Natural killer cell (primary cell): ENCODE results near the gene SND1. TPM values are rescaled to one million over a fixed set of nuclear protein-coding genes. Genes with fewer than 3 reads are reported as not detected.
A peak's percentile ranks its signal among the peaks of the same experiment; 100 is the strongest.

Experiments
- ATAC-seq, 3 donors: fragments of 150-1000 bp in 2 of 3; fragments of 200-7000 bp in 1 of 3; cut with Tn5 transposase; 1 replicate in 1 of 3; 2 replicates in 2 of 3; pipeline ENCODE4 v1.10.0; 2021; ENCODE audit warnings: mild to moderate bottlenecking in 2 of 3, moderate library complexity in 2 of 3
- DNase-seq, 2 donors: peaks; one replicate each; pipeline versions ENCODE4 v3.0.0 to v3.0.0-alpha.2; 2013 to 2021; ENCODE audit warnings: mixed read lengths in 1 of 2
- H3K27ac ChIP-seq: one replicate; pipeline ENCODE4 v1.5.1; 2013; ENCODE audit warnings: mild to moderate bottlenecking, low read length
- H3K27me3 ChIP-seq: one replicate; pipeline ENCODE4 v1.6.1; 2013; ENCODE audit warnings: low read length; ENCODE audit not compliant: control insufficient read depth, insufficient read depth
- H3K36me3 ChIP-seq: one replicate; pipeline ENCODE4 v1.6.1; 2013; ENCODE audit warnings: low read length; ENCODE audit not compliant: control insufficient read depth, insufficient read depth
- H3K4me1 ChIP-seq: one replicate; pipeline ENCODE4 v1.6.1; 2013; ENCODE audit warnings: low read length; ENCODE audit not compliant: control insufficient read depth, insufficient read depth
- H3K4me3 ChIP-seq: one replicate; pipeline ENCODE4 v1.5.1; 2013; ENCODE audit warnings: low read length
- H3K9me3 ChIP-seq: one replicate; pipeline ENCODE4 v1.6.1; 2013; ENCODE audit warnings: low read length; ENCODE audit not compliant: control insufficient read depth, insufficient read depth
- H3K27ac Mint-ChIP-seq, 2 donors: one replicate each; pipeline ENCODE4 v1.8.0; 2022; ENCODE audit warnings: mild to moderate bottlenecking in 2 of 2, mixed read lengths in 2 of 2, moderate library complexity in 1 of 2
- H3K27me3 Mint-ChIP-seq, 2 donors: one replicate each; pipeline ENCODE4 v1.8.0; 2022; ENCODE audit warnings: low read depth in 2 of 2, mixed read lengths in 2 of 2
- H3K36me3 Mint-ChIP-seq: one replicate; pipeline ENCODE4 v1.8.0; 2022; ENCODE audit warnings: mixed read lengths
- H3K4me1 Mint-ChIP-seq, 2 donors: one replicate each; pipeline ENCODE4 v1.8.0; 2022; ENCODE audit warnings: mixed read lengths in 2 of 2
- H3K4me3 Mint-ChIP-seq: one replicate; pipeline ENCODE4 v1.8.0; 2022; ENCODE audit warnings: mild to moderate bottlenecking, moderate library complexity, mixed read lengths
- H3K9me3 Mint-ChIP-seq, 2 donors: one replicate each; pipeline ENCODE4 v1.8.0; 2022; ENCODE audit warnings: mixed read lengths in 2 of 2
- WGBS: methylation state at CpG from one replicate; pipeline ENCODE4 v1.1.7; 2013; ENCODE audit warnings: missing lambda C conversion rate; ENCODE audit not compliant: insufficient coverage; 5-methylcytosine and 5-hydroxymethylcytosine counted together
- intact Hi-C: fragments of 100-400 bp; cut with micrococcal nuclease; formaldehyde crosslinking; loops from one replicate; pipeline ENCODE4 v1.14.2; 2022
- total RNA-seq, 4 donors: library from RNA; stranded (reverse); fragments of 120-200 nt in 1 of 4; gene quantifications; one replicate each; pipeline versions ENCODE4 v1.2.3 to v1.2.4, GENCODE V29; 2013 to 2022
- TF ChIP-seq, protein P1 (sequence below): fragments of 200-600 bp; IDR thresholded peaks from one replicate; pipeline ENCODE4 v1.8.0; 2022; ENCODE audit warnings: antibody characterized with exemption

SND1 gene
- total RNA-seq, 3 donors from 2014 or later (not counting 1 experiment from before 2014, with no cell fraction given): 149 to 188 (median 149) TPM

GRCh38 chr7:127998671-127999070 is 346.7 kb downstream of the SND1 start:
- H3K9me3 ChIP-seq: no peaks in the 10 kb centered on the region
- H3K27ac ChIP-seq: no peak overlapping the region
- peaks cover 13 to 15% of the 10 kb centered on the region in 2 donors for H3K4me1 Mint-ChIP-seq
- H3K27me3 ChIP-seq: no peaks in the 10 kb centered on the region
- no peaks in the 10 kb centered on the region for H3K36me3 Mint-ChIP-seq
- ATAC-seq: no peak
- H3K36me3 ChIP-seq: peaks cover 2% of the 10 kb centered on the region
- no peak overlapping the region for H3K4me3 ChIP-seq
- H3K27ac Mint-ChIP-seq: no peak overlapping the region
- H3K9me3 Mint-ChIP-seq: no peaks in the 10 kb centered on the region
- DNase-seq: no peak
- intact Hi-C loops: no loop called here
- TF ChIP-seq, protein P1, sequence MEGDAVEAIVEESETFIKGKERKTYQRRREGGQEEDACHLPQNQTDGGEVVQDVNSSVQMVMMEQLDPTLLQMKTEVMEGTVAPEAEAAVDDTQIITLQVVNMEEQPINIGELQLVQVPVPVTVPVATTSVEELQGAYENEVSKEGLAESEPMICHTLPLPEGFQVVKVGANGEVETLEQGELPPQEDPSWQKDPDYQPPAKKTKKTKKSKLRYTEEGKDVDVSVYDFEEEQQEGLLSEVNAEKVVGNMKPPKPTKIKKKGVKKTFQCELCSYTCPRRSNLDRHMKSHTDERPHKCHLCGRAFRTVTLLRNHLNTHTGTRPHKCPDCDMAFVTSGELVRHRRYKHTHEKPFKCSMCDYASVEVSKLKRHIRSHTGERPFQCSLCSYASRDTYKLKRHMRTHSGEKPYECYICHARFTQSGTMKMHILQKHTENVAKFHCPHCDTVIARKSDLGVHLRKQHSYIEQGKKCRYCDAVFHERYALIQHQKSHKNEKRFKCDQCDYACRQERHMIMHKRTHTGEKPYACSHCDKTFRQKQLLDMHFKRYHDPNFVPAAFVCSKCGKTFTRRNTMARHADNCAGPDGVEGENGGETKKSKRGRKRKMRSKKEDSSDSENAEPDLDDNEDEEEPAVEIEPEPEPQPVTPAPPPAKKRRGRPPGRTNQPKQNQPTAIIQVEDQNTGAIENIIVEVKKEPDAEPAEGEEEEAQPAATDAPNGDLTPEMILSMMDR: no peak
- 94% methylated on average over 2 of the region's 2 CpGs for WGBS
- no peak overlapping the region for H3K4me3 Mint-ChIP-seq
- peaks cover 4% of the 10 kb centered on the region for H3K4me1 ChIP-seq
- H3K27me3 Mint-ChIP-seq: no peaks in the 10 kb centered on the region

GRCh38 chr7:128000048-128000447 is 348.1 kb downstream of the SND1 start:
- Histone ChIP-seq H3K4me3 (no peak overlapping the region), H3K4me1 (peaks cover 11% of the 10 kb centered on the region), H3K27me3 (no peaks in the 10 kb centered on the region), H3K36me3 (peaks cover 2% of the 10 kb centered on the region), H3K9me3 (no peaks in the 10 kb centered on the region), H3K27ac (no peak overlapping the region)
- no peaks in the 10 kb centered on the region for H3K9me3 Mint-ChIP-seq
- H3K4me3 Mint-ChIP-seq: no peak overlapping the region
- no peaks in the 10 kb centered on the region for H3K27me3 Mint-ChIP-seq
- 100% methylated on average over 1 of the region's 1 CpG for WGBS
- no peak overlapping the region for H3K27ac Mint-ChIP-seq
- intact Hi-C loops: no loop called here
- TF ChIP-seq, protein P1: no peak
- ATAC-seq (peak in 1 of 3 donors; percentile 62), DNase-seq (no peak)
- peaks cover 24 to 29% of the 10 kb centered on the region in 2 donors for H3K4me1 Mint-ChIP-seq
- H3K36me3 Mint-ChIP-seq: no peaks in the 10 kb centered on the region

GRCh38 chr7:128000854-128001265 is 348.9 kb downstream of the SND1 start:
- Mint-ChIP-seq H3K4me3 (no peak overlapping the region), H3K36me3 (no peaks in the 10 kb centered on the region), H3K27ac (no peak overlapping the region), H3K9me3 (no peaks in the 10 kb centered on the region), H3K27me3 (no peaks in the 10 kb centered on the region), H3K4me1 (peaks cover 24 to 34% of the 10 kb centered on the region in 2 donors)
- TF ChIP-seq, protein P1: no peak
- no peak for DNase-seq
- intact Hi-C loops: no loop called here
- Histone ChIP-seq H3K4me3 (no peak overlapping the region), H3K36me3 (peaks cover under 1% of the 10 kb centered on the region), H3K27me3 (no peaks in the 10 kb centered on the region), H3K4me1 (peaks cover 11% of the 10 kb centered on the region), H3K27ac (no peak overlapping the region), H3K9me3 (no peaks in the 10 kb centered on the region)
- no peak for ATAC-seq
- 95% methylated on average over 6 of the region's 6 CpGs for WGBS

GRCh38 chr7:128003167-128003566 is 351.2 kb downstream of the SND1 start:
- no peaks in the 10 kb centered on the region for H3K9me3 ChIP-seq
- H3K36me3 ChIP-seq: peaks cover 2% of the 10 kb centered on the region
- no peaks in the 10 kb centered on the region for H3K27me3 ChIP-seq
- ATAC-seq (no peak), DNase-seq (no peak)
- intact Hi-C loops: no loop called here
- H3K4me1 Mint-ChIP-seq: peaks cover 29 to 34% of the 10 kb centered on the region in 2 donors
- H3K36me3 Mint-ChIP-seq: no peaks in the 10 kb centered on the region
- H3K4me1 ChIP-seq: peaks cover 11% of the 10 kb centered on the region
- H3K27ac Mint-ChIP-seq: peak overlapping the region in 1 of 2 donors; percentile 29
- 73% methylated on average over 2 of the region's 3 CpGs for WGBS
- TF ChIP-seq, protein P1: no peak
- no peak overlapping the region for H3K4me3 ChIP-seq
- no peaks in the 10 kb centered on the region for H3K27me3 Mint-ChIP-seq
- no peak overlapping the region for H3K27ac ChIP-seq
- no peaks in the 10 kb centered on the region for H3K9me3 Mint-ChIP-seq
- no peak overlapping the region for H3K4me3 Mint-ChIP-seq
